GM12878 (cell line): ENCODE data around the gene LRRK1.

Source experiments
- CREM ChIP-seq: IDR thresholded peaks from 2 replicates; pipeline ENCODE4 v1.6.1; 2014; ENCODE audit warnings: antibody characterized with exemption, low read depth
- KDM1A ChIP-seq: fragments of 200-600 bp; sonication (generic); IDR thresholded peaks from 2 replicates; pipeline ENCODE4 v1.6.1; 2016; ENCODE audit warnings: borderline replicate concordance
- SRF ChIP-seq, 2 experiments: IDR thresholded peaks; 2 replicates each; pipeline ENCODE4 v1.6.1; 2011; ENCODE audit warnings: low read depth in 2 of 2, low read length in 2 of 2, mild to moderate bottlenecking in 1 of 2, moderate library complexity in 1 of 2
- TF ChIP-seq, protein P1 (sequence below), 3 experiments: IDR thresholded peaks in 2 of 3; conservative IDR thresholded peaks in 1 of 3; 2 replicates each; pipeline ENCODE4 v1.5.1; 2011; ENCODE audit warnings: low read depth in 3 of 3, low read length in 3 of 3, mild to moderate bottlenecking in 3 of 3, control low read depth in 2 of 3, moderate library complexity in 2 of 3, inconsistent platforms in 1 of 3, mixed read lengths in 1 of 3; ENCODE audit not compliant: control insufficient read depth in 2 of 3, insufficient read depth in 1 of 3; ENCODE audit errors: extremely low read depth in 1 of 3

DNA sequence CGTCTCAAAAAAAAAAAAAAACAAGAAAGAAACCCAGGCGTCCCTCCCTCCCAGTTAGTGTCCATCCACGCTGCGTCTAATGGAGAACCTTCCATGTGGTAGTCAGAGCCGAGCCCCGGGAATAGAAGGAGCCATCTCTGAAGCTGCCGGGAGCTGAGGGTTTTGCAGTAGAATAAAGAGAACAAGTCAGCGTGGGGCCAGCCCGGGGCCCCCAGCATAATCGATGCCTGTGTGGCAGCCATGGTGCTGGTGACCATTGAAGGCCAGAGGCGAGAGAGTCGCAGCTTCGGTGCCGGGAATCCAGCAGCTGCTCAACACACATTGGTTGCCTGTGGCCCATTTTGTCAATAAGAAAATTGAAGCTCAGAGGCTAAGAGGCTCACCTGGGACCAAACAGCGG lies 181.0 kb downstream of the LRRK1 start:
- TF ChIP-seq SRF (IDR thresholded peaks at IDR 0.05; ENCODE audit: low read depth in 2 of 2, low read length in 2 of 2) (no peak), CREM (no peak), KDM1A (no peak)
- TF ChIP-seq, protein P1, sequence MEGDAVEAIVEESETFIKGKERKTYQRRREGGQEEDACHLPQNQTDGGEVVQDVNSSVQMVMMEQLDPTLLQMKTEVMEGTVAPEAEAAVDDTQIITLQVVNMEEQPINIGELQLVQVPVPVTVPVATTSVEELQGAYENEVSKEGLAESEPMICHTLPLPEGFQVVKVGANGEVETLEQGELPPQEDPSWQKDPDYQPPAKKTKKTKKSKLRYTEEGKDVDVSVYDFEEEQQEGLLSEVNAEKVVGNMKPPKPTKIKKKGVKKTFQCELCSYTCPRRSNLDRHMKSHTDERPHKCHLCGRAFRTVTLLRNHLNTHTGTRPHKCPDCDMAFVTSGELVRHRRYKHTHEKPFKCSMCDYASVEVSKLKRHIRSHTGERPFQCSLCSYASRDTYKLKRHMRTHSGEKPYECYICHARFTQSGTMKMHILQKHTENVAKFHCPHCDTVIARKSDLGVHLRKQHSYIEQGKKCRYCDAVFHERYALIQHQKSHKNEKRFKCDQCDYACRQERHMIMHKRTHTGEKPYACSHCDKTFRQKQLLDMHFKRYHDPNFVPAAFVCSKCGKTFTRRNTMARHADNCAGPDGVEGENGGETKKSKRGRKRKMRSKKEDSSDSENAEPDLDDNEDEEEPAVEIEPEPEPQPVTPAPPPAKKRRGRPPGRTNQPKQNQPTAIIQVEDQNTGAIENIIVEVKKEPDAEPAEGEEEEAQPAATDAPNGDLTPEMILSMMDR (IDR thresholded peaks at IDR 0.05 in 2 of 3, conservative IDR thresholded peaks at IDR 0.05 in 1 of 3; ENCODE audit: control insufficient read depth in 2 of 3, extremely low read depth in 1 of 3, insufficient read depth in 1 of 3, low read depth in 3 of 3, low read length in 3 of 3), result no peak
